ENCODE data around the gene FBXL2.

DNA sequence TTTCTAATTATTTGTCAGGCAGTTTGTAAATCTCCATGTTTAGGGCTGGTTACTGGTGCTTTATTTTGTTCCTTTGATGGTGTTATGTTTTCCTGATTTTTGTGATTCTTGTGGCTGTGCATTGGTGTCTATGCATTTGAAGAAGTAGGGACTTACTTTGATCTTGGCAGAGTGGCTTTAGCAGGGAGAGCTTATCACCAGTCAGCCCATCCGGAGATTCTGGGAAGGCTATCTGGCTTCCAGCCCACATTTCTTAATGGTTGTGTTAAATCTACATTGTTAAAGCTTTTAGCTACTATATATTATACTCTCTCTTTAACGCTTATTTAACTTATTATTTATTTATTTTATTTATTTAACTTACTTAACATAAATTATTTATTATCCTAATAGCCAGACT, 35.1 kb downstream of the FBXL2 start:
- TF ChIP-seq, protein P1, sequence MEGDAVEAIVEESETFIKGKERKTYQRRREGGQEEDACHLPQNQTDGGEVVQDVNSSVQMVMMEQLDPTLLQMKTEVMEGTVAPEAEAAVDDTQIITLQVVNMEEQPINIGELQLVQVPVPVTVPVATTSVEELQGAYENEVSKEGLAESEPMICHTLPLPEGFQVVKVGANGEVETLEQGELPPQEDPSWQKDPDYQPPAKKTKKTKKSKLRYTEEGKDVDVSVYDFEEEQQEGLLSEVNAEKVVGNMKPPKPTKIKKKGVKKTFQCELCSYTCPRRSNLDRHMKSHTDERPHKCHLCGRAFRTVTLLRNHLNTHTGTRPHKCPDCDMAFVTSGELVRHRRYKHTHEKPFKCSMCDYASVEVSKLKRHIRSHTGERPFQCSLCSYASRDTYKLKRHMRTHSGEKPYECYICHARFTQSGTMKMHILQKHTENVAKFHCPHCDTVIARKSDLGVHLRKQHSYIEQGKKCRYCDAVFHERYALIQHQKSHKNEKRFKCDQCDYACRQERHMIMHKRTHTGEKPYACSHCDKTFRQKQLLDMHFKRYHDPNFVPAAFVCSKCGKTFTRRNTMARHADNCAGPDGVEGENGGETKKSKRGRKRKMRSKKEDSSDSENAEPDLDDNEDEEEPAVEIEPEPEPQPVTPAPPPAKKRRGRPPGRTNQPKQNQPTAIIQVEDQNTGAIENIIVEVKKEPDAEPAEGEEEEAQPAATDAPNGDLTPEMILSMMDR (IDR thresholded peaks at IDR 0.05): no peak
- TF ChIP-seq POLR2AphosphoS5 (IDR thresholded peaks at IDR 0.05): no peak
